ENCODE measurements around the gene UGT1A8.
"Not testable (repeated sequence)": the region's sequence is repeated elsewhere in the genome, so short reads cannot be mapped to it uniquely, and the experiment has no call there.

UGT1A8 gene

DNA sequence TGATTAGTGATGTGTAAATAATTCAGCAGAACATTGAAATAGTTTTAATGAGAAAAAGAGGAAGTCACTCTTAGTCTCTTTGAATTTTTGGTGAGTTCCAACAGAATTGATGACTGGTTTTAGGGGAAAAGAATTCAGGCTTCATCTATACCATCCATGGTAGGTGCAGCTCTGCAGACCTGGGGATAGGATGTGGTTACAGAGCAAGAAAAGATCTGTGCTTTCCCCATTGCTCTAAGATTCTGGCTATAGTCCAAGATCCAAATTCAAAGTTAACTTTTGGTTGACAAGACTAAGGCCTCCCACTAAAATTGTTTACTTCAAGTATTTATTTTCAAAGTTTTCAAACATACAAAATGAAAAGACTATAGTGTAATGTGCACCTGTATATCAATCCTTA lies 22.4 kb downstream of the UGT1A8 start:
- DNase-seq (ENCODE audit: low read depth) = no peak

DNA sequence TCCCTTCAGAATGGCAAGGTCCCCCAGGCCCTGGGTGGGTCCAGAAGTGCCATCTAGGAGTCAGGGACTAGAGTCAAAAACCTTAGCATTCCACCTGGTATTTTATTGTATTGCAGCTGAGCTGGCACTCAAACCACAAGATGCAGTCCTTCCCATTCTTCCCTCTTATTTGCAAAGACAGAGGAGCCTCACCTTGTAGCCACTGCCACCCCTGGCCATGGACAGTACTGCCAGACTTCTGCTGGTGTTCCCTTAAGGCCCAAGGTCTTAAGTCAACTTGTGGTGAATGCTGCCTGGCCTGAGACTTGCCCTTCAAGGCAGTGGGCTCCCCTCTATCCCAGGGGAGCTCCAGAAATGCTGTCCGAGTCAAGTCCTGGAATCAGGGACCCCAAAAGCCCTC lies 25.7 kb downstream of the UGT1A8 start:
- DNase-seq (ENCODE audit: low read depth) = no peak

DNA sequence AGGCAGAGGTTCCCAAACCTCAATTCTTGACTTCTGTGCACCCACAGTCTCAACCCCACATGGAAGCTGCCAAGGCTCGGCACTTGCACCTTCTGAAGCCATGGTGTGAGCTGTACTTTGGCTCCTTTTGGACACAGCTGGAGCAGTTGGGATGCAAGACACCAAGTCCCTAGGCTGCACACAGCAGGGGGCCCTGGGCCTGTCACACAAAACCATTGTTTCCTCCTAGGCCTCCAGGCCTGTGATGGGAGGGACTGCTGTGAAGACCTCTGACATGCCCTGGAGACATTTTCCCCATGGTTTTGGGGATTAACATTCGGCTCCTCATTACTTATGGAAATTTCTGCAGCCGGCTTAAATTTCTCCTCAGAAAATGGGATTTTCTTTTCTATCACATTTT lies 28.6 kb downstream of the UGT1A8 start:
- DNase-seq (ENCODE audit: low read depth) = not testable (repeated sequence)

DNA sequence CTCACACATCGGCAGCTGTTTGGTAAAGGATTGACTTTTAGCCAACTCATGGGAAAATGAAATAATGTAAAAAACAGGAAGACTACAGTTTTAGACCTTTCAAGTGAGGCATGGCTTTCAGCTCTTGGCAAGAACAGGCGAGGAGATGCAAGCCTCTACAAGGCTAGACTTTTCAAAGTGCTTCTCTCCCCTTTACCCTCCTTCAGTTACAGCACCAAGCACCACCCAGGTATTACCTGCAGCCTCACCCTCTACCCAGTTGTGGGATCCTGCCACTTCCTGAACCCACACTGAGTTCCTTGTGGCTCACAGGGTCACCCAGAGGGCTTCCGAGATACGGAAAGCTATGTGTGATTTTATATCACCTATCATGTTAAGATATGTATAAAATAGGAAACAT lies 33.5 kb downstream of the UGT1A8 start:
- no peak for DNase-seq (ENCODE audit: low read depth)

DNA sequence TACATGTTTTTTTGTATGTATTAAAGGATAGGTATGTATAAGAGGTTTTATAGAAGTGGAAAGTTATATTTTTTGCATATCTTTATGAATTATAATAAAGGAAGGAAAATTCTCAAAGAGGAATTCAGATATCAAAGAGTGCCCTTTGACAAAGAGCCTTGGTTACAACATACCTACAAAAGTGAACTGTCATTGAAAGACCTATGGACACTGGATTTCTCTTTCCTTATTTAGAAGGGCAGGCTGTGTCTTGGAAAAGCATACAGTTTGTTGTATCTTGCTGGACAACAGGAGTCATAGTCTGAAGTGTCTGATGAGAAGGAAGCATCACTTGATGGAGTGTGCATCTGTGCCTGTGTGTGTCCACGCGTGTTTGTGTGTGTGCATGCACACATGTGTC lies 34.0 kb downstream of the UGT1A8 start:
- no peak for DNase-seq (ENCODE audit: low read depth)

DNA sequence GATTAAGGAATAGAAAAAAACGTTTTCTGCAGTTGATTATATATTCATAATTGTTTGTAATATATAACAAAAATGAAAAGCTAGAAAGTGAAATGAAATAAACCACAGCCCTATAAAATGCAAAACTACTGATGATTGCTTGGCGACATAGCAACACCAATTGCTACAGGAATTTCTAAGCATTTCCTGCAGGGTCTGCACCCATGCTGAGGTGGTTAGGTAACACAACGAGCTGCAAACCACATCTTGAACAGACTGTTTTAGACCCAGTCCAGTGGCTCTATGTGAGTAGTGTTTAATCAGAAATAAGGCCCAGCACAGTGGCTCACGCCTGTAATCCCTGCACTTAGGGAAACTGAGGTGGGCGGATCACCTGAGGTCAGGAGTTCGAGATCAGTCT lies 37.1 kb downstream of the UGT1A8 start:
- DNase-seq (ENCODE audit: low read depth) = no peak

DNA sequence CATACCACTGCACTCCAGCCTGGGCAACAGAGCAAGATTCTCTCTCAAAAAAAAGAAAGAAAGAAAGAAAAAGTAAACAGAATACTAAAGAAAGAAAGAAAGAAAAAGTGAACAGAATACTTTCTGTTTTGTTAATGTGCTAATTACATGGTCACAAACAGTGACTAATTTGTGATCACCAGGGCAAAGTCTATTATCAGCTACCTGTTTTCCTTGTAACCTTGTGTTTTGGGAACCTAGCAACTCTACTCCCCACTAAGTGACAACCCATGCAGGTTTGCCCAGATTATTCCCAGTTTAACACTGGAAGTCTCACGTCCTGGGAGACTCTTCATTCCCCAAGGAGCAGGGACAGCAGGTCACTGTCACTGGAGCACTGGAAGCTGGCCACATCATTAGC lies 37.6 kb downstream of the UGT1A8 start:
- DNase-seq (ENCODE audit: low read depth) = no peak

DNA sequence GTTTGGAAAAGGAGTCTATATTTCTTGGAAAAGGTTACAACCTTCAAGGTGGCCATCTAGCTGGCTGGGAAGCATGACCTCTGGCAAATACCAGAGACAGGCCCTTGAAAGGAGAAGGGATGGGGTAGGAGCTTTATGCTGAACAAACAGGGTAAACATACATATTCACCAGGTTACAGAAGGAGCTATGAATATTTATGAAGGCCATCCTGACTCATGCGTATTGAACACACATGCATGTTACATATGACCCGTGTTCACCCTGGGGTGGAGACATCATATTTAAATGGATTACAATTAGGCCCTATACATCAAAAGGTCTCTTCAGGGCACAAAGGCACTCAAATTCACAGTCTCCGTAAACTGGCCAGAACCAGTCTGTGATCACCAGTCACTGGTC lies 38.5 kb downstream of the UGT1A8 start:
- DNase-seq (ENCODE audit: low read depth) = not testable (repeated sequence)

DNA sequence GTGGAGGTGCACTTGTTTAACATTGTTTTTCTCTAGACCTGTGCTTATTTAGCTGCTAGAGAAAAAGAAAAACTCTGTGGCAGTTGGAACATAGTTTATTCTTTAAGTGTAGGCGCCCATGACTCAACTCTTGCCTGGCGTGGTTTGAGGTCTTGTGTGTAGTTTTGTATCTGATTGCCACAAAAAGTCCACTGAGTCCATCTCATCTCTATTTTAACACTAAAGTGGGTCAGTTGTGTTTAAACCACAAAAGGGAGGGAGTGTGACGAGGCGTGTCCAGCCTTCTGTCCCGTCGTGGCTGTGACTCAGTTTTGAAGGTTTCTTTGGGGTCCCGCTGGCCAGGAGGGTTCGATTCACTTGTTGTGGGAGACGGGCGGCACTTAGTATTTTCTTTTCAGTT lies 39.0 kb downstream of the UGT1A8 start:
- no peak for DNase-seq (ENCODE audit: low read depth)

DNA sequence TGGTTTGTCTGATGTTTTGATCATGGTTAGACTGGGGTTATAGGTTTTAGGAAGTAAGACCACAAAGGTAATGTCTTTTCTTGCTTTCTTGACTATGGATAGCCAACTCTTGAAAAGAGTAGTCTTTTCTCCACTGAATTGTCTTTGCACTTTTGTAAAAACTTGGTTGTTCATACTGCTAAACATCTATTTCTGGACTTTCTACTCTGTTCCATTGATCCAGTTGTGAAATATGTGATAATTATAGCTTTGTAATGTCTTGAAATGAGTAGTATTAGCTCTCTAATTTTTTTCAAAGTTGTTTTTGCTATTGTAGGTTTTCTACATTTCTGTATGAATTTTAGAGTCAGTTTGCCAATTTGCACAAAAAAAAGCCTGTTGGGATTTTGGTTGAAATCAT lies 41.2 kb downstream of the UGT1A8 start:
- no peak for DNase-seq (ENCODE audit: low read depth)

DNA sequence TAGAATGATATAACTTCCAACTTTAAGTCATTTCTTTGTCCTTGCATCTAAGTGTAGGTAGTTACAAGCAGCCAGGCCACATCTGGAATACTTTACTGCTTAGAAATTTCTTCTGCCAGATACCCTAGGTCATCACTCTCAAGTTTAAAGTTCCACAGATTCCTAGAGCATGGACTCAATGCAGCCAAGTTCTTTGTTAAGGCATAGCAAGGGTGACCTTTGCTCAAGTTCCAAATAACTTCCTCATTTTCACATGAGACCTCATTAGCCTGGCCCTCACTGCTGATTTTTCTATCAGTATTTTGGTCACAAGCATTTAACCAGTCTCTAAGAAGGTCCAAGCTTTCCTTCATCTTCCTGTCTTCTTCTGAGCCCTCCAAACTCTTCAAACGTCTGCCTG lies 46.5 kb downstream of the UGT1A8 start:
- no peak for DNase-seq (ENCODE audit: low read depth)

DNA sequence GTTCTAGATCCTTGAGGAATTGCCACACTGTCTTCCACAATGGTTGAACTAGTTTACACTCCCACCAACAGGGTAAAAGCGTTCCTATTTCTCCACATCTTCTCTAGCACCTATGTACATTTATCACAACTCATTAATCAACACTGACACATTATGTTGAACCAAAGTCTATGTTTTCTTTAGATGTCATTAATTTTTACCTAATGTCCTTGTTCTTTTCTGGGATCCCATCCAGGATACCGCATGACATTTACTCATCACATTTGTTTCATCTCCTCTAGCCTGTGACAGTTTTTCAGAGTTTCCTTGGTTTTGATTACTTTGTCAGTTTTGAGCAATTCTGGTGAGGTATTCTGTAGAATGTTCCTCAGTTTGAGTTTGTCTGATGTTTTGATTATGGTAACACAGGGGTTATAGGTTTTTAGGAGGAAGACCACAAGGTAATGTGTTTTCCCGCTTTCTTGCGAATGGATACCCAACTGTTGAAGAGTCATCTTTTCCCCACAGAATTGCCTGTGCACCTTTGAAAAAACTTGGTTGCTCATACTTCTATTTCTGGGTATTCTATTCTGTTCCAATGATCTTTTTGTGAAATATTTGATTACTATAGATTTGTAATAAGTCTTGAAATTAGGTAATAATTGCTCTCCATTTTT lies 51.3 kb downstream of the UGT1A8 start:
- no peak for DNase-seq (ENCODE audit: low read depth)

DNA sequence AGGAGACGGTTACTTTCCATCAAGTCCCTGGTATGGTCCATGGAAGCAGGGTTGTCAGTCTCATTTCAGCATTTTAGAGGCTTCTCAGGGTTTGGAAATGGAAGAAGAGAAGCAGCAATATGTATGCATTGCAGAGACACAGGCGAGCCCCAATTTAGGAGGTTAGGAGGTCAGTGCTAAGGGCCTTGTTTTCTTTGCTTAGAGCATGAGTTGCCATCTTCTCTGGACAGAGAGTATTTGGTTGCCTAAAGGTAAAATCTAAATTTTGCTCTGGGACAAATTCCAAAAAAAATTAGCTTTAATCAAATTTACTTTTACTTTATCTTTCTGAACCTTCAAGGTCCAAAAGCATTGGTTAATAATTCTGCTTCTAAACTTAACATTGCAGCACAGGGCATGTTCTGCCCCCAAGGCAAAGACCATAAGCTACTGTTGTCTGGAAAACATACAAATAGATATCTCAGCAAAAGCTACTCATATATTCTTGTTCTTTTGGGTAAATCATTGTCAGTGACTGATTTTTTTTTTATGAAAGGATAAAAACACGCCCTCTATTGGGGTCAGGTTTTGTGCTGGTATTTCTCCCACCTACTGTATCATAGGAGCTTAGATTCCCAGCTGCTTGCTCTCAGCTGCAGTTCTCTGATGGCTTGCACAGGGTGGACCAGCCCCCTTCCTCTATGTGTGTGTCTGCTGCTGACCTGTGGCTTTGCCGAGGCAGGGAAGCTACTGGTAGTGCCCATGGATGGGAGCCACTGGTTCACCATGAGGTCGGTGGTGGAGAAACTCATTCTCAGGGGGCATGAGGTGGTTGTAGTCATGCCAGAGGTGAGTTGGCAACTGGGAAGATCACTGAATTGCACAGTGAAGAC lies 54.1 kb downstream of the UGT1A8 start, which contains the start of gene UGT1A9:
Gene UGT1A9, plus strand, starts transcription at position 609 of the 872 bp plus-strand sequence. Its CDS starts 37 bp downstream, at position 646.
- no peak for DNase-seq (ENCODE audit: low read depth)

DNA sequence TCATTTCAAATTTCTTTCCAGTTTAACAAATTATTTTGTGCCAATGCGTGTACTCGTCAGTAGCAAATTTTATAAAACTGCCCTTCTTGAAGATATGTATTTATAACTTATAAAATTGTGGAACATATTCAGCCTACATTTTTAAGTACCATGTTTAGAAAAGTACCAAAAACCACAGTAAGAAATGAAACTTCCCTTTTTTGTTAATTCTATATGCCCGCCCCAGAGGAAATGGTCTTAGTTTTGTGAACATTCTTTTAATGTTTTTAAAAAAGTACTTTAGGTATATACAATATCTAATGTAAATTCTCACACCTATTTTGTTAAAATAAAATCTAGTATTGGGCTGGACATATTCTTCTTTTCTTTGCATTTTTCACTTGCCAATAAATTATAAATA lies 55.5 kb downstream of the UGT1A8 start:
- no peak for DNase-seq (ENCODE audit: low read depth)

DNA sequence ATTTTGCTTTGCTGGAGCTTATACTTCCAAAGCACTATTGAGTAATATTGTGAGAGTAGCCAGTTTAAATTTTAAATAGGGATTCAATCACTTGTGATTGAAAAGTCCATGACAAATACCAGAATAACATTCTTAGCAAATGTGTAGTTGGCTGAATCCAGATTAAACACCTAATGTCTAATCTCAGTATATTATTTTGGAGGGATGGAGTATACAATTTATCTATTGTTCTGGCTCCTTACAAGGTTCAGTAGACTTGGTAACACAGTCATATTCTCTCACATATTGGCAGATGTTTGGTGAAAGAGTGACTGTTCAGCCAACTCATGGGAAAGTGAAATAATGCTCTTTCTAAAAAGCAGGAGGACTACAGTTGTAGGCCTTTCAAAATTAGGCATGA lies 56.5 kb downstream of the UGT1A8 start:
- DNase-seq (ENCODE audit: low read depth) = no peak

DNA sequence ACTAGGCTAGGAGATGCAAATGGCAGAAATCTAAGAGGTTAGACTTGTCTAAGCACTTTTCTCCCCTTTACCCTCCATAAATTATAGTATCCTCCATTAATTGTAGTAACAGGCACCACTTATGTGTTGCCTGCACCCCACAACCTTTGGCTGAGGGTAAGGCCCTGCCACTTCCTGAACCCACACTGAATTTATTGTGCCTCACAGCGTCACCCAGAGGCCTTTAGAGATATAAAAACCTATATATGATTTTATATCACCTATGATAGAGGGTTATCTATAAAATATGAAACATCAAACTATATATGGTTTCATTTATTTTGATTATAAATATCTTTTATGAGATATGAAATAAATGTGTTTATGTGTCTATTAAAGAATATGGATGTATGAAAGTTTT lies 56.9 kb downstream of the UGT1A8 start:
- DNase-seq (ENCODE audit: low read depth) = no peak

DNA sequence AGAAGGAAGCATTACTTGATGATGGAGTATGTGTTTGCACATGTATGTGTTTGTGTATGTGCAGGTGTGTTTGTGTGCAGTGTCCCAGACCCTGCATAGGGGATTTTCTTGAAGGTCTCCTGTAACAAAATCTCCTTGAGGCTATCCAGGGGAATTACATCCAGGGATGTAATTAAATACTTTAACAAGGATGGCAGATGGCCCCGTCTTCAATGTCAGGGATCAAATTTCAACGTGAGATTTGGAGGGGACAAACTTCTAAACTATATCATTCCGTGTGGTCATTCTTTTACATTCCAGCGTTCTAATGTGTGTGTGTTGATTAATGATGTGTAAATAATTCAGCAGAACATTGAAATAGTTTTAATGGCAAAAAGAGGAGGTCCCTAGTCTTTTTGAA lies 57.6 kb downstream of the UGT1A8 start:
- DNase-seq (ENCODE audit: low read depth) = no peak

DNA sequence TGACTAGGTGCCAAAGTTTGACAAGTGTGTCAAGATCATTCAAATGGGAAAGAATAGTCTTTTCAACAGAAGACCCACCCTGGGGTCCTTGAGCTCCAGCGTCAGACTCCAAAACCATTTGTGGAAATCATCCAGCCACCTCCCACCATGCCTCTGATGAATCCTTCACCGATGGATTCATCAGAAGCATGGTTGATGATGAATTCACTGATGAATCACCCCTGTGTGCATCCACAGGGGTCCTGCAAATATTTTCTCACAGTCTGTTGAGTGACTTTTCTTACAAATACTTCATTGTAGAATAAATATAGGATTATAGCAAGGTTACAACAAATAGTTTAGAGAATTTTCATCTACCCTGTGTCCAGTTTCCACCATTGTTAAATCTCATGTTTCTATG lies 58.6 kb downstream of the UGT1A8 start:
- no peak for DNase-seq (ENCODE audit: low read depth)

DNA sequence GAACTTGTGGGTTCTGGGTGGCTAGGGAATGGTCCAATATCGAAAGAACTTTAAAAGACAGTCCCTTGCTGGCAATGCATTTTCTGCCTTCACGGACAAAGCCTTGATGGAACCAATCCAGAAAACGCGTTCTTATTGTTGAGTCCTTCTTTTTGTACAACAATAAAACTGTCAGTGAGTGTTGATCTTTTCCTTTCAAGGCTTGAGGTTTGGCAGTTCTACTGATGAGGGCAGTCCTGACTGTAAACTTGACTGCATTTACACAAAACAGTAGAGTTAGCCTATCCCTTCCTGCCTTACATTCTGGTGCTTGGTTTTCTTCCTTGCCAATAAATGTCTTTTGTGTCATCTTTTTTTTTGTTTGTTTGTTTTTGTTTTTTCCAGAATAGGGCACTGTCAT lies 61.8 kb downstream of the UGT1A8 start:
- DNase-seq (ENCODE audit: low read depth) = no peak

DNA sequence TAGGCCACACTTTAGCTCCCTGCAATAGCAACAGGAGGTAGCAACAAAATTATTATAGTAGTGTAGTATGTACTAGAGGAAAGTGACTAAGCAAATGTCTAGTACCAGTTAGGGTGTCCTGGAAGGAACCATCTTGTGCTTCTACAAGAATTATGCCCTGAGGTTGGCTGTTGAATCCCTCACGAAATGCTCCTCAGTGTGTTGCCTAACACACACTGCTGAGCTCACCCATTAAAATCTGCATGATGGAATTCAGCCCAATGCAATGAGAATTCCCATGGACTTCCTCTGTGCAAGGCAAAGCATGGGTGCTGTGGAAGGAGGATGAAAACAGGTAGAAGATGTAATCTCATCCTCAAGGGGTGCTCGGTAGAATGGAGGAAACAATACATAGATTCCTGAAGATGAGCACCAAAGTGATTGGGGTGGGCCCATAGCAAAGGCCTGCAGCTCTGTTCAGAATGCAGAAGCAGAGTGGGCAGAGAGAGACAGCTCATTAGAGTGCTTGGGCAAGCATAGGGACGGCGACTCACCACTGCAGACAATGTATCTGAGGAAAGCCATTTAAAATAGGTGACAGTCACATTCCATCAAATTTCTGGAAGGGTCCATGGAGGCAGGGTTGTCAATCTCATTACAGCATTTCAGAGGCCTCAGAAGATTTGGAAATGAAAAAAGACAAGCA lies 63.1 kb downstream of the UGT1A8 start:
- DNase-seq (ENCODE audit: low read depth) = no peak

DNA sequence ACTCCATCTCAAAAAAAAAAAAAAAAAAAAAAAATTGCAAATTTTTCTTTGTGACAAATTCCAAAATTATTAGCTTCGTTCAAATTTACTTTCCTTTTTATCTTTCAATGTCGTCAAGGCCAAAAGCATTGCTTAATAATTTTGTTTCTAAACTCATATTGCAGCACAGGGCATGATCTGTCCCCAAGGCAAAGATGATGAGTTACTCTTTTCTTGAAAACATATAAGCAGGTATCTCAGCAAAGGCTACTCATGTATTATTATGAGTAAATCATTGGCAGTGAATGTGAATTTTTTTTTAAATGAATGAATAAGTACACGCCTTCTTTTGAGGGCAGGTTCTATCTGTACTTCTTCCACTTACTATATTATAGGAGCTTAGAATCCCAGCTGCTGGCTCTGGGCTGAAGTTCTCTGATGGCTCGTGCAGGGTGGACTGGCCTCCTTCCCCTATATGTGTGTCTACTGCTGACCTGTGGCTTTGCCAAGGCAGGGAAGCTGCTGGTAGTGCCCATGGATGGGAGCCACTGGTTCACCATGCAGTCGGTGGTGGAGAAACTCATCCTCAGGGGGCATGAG lies 64.2 kb downstream of the UGT1A8 start, which contains the start of gene UGT1A7:
Gene UGT1A7, plus strand, starts transcription at position 381 of the 579 bp plus-strand sequence. Its CDS starts 37 bp downstream, at position 418.
- no peak for DNase-seq (ENCODE audit: low read depth)

DNA sequence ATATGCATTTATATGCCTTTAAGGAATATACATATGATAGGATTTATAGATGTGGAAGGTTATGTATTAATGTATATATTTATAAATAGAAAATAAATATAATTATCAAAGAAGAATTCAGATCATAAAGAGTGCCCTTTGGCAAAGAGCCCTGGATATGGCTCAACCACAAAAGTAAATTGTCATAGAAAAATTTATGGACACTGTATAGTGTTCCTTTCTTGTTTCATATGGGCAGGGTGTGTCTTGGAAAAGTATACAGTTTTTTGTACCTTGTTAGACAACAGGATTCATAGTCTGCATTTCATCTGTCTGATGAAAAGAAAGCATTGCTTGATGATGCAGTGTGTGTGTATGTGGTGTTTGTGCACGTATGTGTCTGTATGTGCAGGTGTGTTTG lies 67.2 kb downstream of the UGT1A8 start:
- no peak for DNase-seq (ENCODE audit: low read depth)

DNA sequence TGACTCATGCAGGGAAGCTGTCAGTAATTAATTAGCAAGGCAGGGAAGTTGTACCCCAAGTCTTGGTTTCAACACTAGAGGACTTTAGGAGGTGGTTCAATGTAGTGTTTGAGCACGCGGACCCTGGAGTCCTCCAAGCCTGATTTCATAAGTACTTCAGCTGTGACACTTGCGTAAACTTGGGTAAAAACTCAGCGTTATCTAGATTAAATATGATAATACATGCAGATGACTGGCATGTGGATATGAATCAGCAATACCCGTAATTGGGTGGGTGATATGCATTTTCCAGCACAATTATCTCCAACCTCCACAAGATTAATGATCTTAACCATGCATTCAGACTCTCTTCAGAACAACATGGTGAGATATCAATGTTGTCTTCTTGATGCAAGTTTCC lies 69.5 kb downstream of the UGT1A8 start:
- no peak for DNase-seq (ENCODE audit: low read depth)

Data from activated T-cell treated with anti-CD3 and anti-CD28 coated beads for 48 hours (primary cell).